ENCODE measurements around the gene UBE3B. TPM values are rescaled to one million over a fixed set of nuclear protein-coding genes. Genes with fewer than 3 reads are reported as not detected.

UBE3B gene
- total RNA-seq, 1 experiment from 2014 or later, result 25.7 TPM

DNA sequence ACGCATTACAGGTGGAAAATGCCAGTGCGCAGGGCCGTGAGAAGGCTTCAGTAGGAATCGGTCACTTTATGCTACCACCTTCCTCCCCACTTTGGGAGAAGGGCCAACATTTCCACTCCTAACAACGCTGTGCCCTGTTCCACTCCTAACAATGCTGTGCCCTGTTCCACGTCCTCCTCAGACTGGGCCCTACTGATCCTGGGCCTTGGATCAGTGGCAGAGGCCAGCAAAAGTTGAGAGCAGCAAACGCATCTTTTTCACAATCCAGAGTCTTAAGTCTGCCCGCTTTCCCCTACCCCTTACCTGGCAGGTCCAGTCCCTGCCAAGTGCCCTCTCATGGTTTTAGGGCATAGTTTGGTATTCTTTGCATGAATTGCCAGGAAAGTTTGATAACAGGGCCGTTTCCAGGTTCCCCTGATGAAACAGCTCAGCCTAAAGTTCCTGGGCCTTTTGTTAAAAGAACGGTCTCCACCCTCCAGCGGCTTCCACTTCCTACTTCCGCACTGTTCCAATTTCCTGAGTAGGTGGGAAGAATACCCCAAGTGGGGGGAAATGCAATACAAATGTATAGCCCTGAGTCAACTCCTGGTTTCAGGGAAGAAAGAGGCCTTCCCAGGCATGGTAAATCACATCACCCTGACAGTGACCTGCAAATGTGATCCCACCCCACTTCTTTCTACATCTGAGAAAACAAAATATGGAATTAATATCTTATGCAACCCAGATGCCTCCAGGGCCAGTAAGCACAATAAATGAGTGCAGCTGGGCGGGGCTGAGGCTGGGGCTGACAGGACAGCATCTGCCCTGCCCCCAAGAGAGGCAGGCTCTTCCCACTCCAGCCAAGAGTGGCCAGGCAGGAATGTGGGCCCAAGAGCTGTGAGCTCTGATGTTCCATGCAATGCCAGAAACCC is 15.3 kb upstream of the UBE3B start:
- Histone ChIP-seq H3K27me3 (ENCODE audit: low read length) (no peaks in the 10 kb centered on the region), H3K27ac (ENCODE audit: low read length) (peak overlapping the region; percentile 85), H3K36me3 (ENCODE audit: low read depth, low read length) (peaks cover 31% of the 10 kb centered on the region), H3K4me2 (ENCODE audit: low read length) (peak overlapping the region; percentile 78), H3F3A (ENCODE audit: low read length, unreplicated experiment) (peaks cover 18% of the 10 kb centered on the region), H3K4me1 (ENCODE audit: insufficient read depth, low read length) (peaks cover 60% of the 10 kb centered on the region), H2AFZ (ENCODE audit: low read length) (no peak overlapping the region), H3K9ac (ENCODE audit: low read length) (peak overlapping the region; percentile 28), H4K20me1 (ENCODE audit: low read length) (no peaks in the 10 kb centered on the region), H3K79me2 (ENCODE audit: low read length) (peaks cover 86% of the 10 kb centered on the region), H3K4me3 (ENCODE audit: low read length) (peak overlapping the region; percentile 46; the same call in 1 of the 2 replicates), H3K9me3 (ENCODE audit: low read length) (no peaks in the 10 kb centered on the region), H3K9me2 (replicated peaks; ENCODE audit: low read length) (no peaks in the 10 kb centered on the region)
- TF ChIP-seq, protein P1, sequence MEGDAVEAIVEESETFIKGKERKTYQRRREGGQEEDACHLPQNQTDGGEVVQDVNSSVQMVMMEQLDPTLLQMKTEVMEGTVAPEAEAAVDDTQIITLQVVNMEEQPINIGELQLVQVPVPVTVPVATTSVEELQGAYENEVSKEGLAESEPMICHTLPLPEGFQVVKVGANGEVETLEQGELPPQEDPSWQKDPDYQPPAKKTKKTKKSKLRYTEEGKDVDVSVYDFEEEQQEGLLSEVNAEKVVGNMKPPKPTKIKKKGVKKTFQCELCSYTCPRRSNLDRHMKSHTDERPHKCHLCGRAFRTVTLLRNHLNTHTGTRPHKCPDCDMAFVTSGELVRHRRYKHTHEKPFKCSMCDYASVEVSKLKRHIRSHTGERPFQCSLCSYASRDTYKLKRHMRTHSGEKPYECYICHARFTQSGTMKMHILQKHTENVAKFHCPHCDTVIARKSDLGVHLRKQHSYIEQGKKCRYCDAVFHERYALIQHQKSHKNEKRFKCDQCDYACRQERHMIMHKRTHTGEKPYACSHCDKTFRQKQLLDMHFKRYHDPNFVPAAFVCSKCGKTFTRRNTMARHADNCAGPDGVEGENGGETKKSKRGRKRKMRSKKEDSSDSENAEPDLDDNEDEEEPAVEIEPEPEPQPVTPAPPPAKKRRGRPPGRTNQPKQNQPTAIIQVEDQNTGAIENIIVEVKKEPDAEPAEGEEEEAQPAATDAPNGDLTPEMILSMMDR (conservative IDR thresholded peaks at IDR 0.05; ENCODE audit: low read depth, low read length), result no peak
- TF ChIP-seq EZH2phosphoT487 (IDR thresholded peaks at IDR 0.05; ENCODE audit: borderline replicate concordance, low read length), result no peak
- TF ChIP-seq EZH2 (IDR thresholded peaks at IDR 0.05; ENCODE audit: low read length, unreplicated experiment), result no peak
- POLR2A ChIA-PET (ENCODE audit: unreplicated experiment), result interaction anchor here (2.3 kb wide), 1 partner anchor 15 kb away, joined by 14 read pairs; the partner anchor contains the start of genes KCTD10 and UBE3B
- DNase-seq (peak; percentile 94), ATAC-seq (peak; percentile 74)
- BruUV-seq (replicated peaks), result no TSS peak
- intact Hi-C loops (cut with micrococcal nuclease), result no loop called here
- CTCF ChIA-PET, result interaction anchor here (0.5 to 1.5 kb wide), 2 partner anchors 29 to 31 kb away, joined by 4 to 16 read pairs; no protein-coding TSS in a partner anchor

GRCh38 chr12:109462868-109463692 is 14.4 kb upstream of the UBE3B start:
- TF ChIP-seq, protein P1 (conservative IDR thresholded peaks at IDR 0.05; ENCODE audit: low read depth, low read length), result no peak
- TF ChIP-seq EZH2 (IDR thresholded peaks at IDR 0.05; ENCODE audit: low read length, unreplicated experiment) (no peak), EZH2phosphoT487 (IDR thresholded peaks at IDR 0.05; ENCODE audit: borderline replicate concordance, low read length) (no peak)
- peak; percentile 94 for DNase-seq
- Histone ChIP-seq H3K27ac (ENCODE audit: low read length) (peak overlapping the region; percentile 85), H3K4me1 (ENCODE audit: insufficient read depth, low read length) (peaks cover 54% of the 10 kb centered on the region), H3K9me3 (ENCODE audit: low read length) (no peaks in the 10 kb centered on the region), H3K9me2 (replicated peaks; ENCODE audit: low read length) (no peaks in the 10 kb centered on the region), H3F3A (ENCODE audit: low read length, unreplicated experiment) (peaks cover 18% of the 10 kb centered on the region), H3K4me2 (ENCODE audit: low read length) (peak overlapping the region; percentile 78), H3K9ac (ENCODE audit: low read length) (peak overlapping the region; percentile 37), H3K4me3 (ENCODE audit: low read length) (peak overlapping the region; percentile 46; the same call in 1 of the 2 replicates), H4K20me1 (ENCODE audit: low read length) (no peaks in the 10 kb centered on the region), H3K36me3 (ENCODE audit: low read depth, low read length) (peaks cover 31% of the 10 kb centered on the region), H3K27me3 (ENCODE audit: low read length) (no peaks in the 10 kb centered on the region), H2AFZ (ENCODE audit: low read length) (peak overlapping the region; percentile 57), H3K79me2 (ENCODE audit: low read length) (peaks cover 88% of the 10 kb centered on the region)
- BruUV-seq (replicated peaks), result TSS peak; percentile 15
- intact Hi-C loops (cut with micrococcal nuclease), result loop anchor here (1.0 kb wide), 3 partner anchors 13 to 31 kb away; no protein-coding TSS in a partner anchor
- ChIA-PET CTCF (interaction anchor here (0.5 to 1.5 kb wide), 3 partner anchors 30 to 78 kb away, joined by 3 to 16 read pairs (median 4); no protein-coding TSS in a partner anchor), POLR2A (ENCODE audit: unreplicated experiment) (interaction anchor here (2.3 kb wide), 1 partner anchor 14 kb away, joined by 14 read pairs; the partner anchor contains the start of genes KCTD10 and UBE3B)
- peak; percentile 77 for ATAC-seq

Measured in PC-3 (cell line).